ENCODE results near the gene CBLL1.

DNA sequence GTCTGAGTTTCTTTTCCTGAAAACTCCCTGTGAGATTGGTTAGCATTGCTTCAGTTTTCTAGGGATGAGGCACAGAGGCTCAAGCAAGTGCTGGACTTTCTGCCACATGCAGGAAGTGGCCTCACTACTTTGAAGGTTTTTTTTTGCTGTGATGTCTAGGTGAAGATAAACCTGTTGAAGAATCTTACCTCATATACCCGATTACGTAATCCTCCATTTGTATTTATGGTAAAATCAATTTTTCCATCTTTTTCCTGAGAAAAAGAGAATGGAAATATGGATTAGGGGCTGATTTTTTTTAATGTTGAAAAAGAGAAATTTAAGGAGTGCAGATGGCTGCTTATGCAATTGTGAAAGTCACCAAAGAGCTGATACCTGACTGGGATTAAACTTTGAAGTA lies 23.4 kb downstream of the CBLL1 start:
- no peak for TF ChIP-seq EZH2phosphoT487 (IDR thresholded peaks at IDR 0.05; ENCODE audit: insufficient read depth, low read depth)
- TF ChIP-seq EZH2 (IDR thresholded peaks at IDR 0.05; ENCODE audit: insufficient read depth, poor library complexity, severe bottlenecking): no peak
